HG03175 (cell line): Measurements from ENCODE around the gene CFAP77.
"Not testable (repeated sequence)": the region's sequence is repeated elsewhere in the genome, so short reads cannot be mapped to it uniquely, and the experiment has no call there.

ENCODE experiments used
- ATAC-seq: cut with Tn5 transposase; IDR thresholded peaks from one replicate; pipeline ENCODE4 v1.9.1; 2021; ENCODE audit warnings: mild to moderate bottlenecking, moderate library complexity; ENCODE audit not compliant: unreplicated experiment

The CFAP77 gene

DNA sequence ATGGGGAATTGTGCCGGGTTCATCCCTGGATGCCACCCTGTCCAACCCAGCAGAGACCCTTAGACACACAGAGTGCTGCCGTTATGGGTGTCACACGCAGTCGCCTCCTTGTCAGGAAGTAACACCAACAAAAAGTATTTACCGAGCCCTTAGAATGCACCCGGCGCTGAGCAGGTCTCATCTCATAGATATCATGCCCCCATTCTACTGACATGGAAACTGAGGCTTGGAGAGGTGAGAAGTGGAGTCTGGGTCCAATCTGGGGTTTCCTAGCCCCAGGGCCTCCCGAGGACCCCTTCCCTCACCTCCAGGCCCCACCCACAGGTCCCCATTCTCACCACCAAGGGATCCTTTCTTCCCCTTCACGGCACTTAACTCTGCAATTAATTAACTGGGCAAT is 135.6 kb downstream of the CFAP77 start:
- no peak for ATAC-seq

DNA sequence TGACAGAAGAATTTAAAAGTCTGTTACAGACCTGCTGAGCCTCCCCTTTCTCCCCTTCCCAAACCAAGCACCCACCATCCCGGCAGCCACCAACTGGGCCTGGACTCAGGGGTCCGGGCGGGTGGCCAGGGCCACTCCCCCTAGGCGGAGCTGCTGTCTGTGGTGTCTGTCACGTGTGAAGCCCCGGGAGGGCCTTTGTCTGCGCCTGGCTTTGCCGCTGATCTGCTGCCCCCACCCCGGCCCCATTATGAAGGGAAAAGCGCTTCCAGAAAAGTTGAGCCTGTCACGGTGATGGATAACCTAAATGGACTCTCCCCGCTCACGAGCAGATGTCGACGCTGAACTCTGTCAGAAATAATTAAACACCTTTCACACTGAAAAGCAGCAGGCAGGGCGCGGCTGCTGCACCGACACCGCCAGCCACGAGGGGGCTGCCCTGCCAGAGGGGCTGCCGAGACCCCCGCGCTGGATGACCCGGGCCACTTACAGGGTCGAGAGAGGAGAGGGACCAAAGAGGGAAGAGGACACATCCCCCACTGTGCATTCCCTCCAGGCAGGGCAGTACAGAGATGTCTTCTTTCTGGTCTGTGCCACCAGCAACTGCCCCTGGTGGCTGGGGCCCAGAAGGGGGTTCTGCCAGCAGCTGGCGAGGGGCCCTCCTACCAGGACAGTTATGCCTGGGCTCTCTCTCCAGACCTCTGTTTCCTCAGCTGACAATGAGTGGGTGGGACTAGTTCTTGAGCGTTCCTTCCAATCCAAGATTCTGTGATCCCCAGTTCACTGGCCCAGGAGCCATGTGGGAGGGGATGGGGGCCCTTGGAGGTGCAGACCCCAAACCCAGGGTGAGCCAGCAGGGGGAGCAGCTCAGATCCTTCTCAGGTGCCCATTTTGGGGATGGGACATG is 136.4 kb downstream of the CFAP77 start:
- ATAC-seq, result no peak

DNA sequence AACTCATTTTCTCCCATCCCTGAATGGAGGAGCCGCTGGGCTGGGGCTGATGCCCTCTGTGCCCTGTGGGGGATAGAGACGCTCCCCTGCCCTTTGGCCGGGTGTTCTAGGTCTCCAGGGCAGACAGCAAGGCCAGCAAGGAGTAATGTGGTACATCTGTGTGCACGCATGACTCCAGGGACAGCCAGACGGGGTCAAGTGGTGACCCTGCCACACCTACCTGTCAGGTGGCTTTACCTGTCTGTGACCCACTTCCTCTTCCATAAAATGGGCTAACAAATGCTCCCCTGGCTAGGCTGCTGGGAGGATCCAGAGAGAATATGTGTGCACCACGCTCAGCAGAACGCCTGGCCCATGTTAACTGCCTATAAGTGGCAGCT is 137.0 kb downstream of the CFAP77 start:
- ATAC-seq, result no peak

- no peak for ATAC-seq
These were observed 137.4 kb downstream of the CFAP77 start for GRCh38 chr9:132547436-132547835.

GRCh38 chr9:132547976-132548730 is 138.1 kb downstream of the CFAP77 start:
- ATAC-seq, result no peak

GRCh38 chr9:132548751-132549640 is 139.0 kb downstream of the CFAP77 start:
- no peak for ATAC-seq

GRCh38 chr9:132551556-132551955 is 141.5 kb downstream of the CFAP77 start:
- no peak for ATAC-seq

- ATAC-seq, result no peak
These were observed 142.0 kb downstream of the CFAP77 start for GRCh38 chr9:132552041-132552440.

GRCh38 chr9:132554755-132555154 is 144.7 kb downstream of the CFAP77 start:
- no peak for ATAC-seq

DNA sequence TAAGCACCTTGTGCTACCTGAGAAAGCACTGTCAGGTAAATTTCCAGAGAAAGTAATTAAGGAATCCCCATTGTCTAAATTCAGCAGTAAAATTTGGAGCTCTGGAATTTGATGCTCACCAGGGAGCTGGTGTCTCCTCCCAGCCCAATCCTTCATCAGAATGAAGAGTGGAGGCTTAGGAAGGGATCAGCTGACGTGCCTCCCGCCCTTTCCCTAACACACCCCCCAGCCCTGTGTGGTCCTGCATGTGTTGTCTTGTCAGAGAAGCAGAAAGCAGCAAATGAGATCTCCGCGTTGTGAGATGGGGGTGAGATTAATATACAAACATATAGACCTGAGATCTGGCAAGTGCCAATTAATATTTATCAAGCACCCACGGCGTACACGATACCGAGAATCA is 145.5 kb downstream of the CFAP77 start:
- ATAC-seq, result no peak

DNA sequence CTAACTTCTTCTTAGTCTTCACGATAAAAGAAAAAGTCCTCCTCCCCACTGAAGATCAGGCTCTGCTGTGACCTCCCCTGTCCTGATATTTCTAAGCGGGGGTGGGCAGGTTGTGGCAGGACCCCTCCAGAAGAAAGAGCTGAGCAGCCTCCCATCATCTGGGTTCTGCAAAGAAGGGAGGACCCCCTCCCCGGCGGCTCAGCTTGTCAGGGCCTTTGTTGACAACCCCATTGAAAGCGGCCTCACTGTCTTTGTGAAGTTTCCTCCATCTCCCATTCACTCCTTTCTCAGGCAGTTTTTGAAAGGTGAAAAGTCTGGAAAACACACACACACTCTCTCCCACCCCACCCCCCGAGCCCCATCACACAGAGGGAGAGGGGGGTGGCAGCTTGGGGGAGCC is 146.2 kb downstream of the CFAP77 start:
- ATAC-seq, result no peak

GRCh38 chr9:132556714-132557113 is 146.7 kb downstream of the CFAP77 start:
- ATAC-seq, result no peak

- no peak for ATAC-seq
These were observed 147.1 kb downstream of the CFAP77 start for GRCh38 chr9:132557159-132557558.

GRCh38 chr9:132559711-132560110 is 149.7 kb downstream of the CFAP77 start:
- ATAC-seq, result no peak

DNA sequence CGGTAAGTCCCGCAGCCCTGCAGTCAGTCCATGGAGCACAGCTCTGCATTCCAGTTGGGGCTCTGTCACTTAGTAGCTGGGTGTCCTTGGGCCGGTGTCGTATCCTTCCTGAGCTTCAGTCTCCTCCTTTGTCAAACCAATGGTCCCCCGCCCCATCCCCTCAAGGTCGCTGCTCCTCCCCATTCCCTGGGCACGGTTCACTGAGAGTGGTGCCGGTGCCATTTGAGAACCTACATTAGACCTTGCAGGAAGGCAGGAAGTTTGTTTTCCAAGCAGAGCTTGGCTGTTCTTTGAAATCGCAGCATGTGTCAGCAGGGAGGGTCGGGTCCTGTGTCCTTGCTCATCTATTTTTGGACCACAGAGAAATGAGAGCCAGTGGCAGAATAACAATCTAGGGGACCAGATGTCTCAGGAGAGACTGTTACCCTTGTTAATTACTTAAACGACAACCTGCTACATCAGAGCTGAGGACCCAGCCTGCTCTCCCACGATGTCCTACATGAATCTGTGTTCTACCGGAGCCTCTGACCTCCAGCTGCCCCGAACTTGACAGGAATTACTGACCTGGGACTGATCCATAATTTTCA is 150.7 kb downstream of the CFAP77 start:
- no peak for ATAC-seq

DNA sequence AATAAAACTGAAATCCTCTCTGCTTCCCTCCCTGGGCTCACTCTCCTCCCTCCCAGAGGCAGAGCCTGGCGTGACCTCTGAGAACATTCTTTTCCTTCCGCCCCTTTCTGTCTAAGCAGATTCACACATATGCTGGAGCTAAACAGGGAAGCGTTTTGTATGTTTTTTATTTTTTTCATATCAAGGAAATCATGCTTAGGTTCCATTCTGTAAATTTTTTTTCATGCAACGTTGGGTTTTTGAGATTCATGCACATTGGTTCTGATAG is 152.2 kb downstream of the CFAP77 start:
- ATAC-seq, result no peak

GRCh38 chr9:132564526-132564925 is 154.5 kb downstream of the CFAP77 start:
- no peak for ATAC-seq

DNA sequence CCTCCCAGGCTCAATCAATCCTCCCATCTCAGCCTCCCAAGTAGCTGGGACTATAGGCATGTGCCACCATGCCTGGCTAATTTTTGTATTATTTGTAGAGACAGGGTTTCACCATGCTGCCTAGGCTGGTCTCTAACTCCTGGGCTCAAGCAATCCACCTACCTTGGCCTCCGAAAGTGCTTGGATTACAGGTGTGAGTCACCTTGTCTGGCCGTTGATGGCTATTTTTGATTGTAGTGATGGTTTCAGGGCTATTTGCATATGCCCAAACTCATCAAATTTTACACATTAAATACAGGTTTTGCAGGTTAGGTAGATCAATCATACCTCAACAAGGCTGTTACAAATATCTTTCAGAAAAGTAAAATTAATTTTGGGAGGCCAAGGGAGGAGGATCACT is 158.8 kb downstream of the CFAP77 start:
- not testable (repeated sequence) for ATAC-seq

GRCh38 chr9:132571806-132572600 is 162.0 kb downstream of the CFAP77 start:
- no peak for ATAC-seq

DNA sequence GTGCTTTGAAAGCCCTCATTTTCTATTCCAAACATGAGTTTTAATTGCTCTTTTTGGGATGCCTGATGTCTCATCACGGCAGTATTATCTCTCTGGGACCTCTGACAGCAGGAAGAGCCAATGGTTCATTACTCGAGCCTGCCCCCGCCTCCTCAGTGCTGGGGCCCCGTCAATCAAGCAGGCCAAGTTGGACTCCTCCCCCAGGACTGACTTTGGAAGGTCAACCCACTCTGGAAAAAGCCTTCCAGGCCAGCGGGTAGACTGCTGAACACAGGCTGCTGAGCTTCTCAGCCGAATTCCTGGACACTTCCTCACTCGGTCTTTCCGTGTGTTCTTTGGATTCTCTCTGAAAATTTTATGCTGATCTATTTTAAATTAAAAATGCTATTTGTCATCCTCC is 162.9 kb downstream of the CFAP77 start:
- no peak for ATAC-seq
